IMR-90 (cell line): ENCODE data around the gene AKNA. TPM values are rescaled to one million over a fixed set of nuclear protein-coding genes. Genes with fewer than 3 reads are reported as not detected.

Experiments used
- ATAC-seq: fragments of 200-7000 bp; cut with Tn5 transposase; 2 replicates; pipeline ENCODE4 v1.9.1; 2020; ENCODE audit warnings: low read depth, mild to moderate bottlenecking, moderate library complexity
- BruUV-seq: library from RNA; stranded (reverse); fragments of 400-500 nt; replicated peaks from 2 replicates; lab custom pipeline; 2021; lab: Mats Ljungman, UMichigan
- CTCF ChIA-PET: fragments of 300-600 bp; formaldehyde crosslinking; extraction: SDS; loops from one replicate; lab custom pipeline; 2021; ENCODE audit warnings: antibody characterized with exemption; lab: Yijun Ruan, JAX
- POLR2A ChIA-PET: fragments of 300-600 bp; sonication (Branson Sonifier 250); formaldehyde crosslinking; loops from one replicate; lab custom pipeline; 2022; ENCODE audit warnings: antibody characterized with exemption; ENCODE audit not compliant: unreplicated experiment; lab: Charles Lee
- DNase-seq: peaks from one replicate; pipeline ENCODE4 v3.0.0; 2013
- H2AFZ ChIP-seq: replicated peaks from 2 replicates; pipeline ENCODE3; 2013; ENCODE audit warnings: low read length, mild to moderate bottlenecking; ENCODE audit not compliant: poor library complexity
- H2AK5ac ChIP-seq: 2 replicates; pipeline ENCODE4 v1.6.1; 2013; ENCODE audit warnings: low read depth, low read length, inconsistent platforms
- H2AK9ac ChIP-seq: replicated peaks from 2 replicates; pipeline ENCODE3; 2013; ENCODE audit warnings: mild to moderate bottlenecking, low read depth, low read length, moderate library complexity; ENCODE audit not compliant: poor library complexity
- H2BK120ac ChIP-seq: 2 replicates; pipeline ENCODE4 v1.6.1; 2013; ENCODE audit warnings: low read depth, low read length, inconsistent platforms
- H2BK15ac ChIP-seq: 3 replicates; pipeline ENCODE4 v1.6.1; 2013; ENCODE audit warnings: low read depth, low read length, inconsistent platforms
- H2BK20ac ChIP-seq: 2 replicates; pipeline ENCODE4 v1.6.1; 2013; ENCODE audit warnings: low read depth, mild to moderate bottlenecking, inconsistent platforms, low read length, moderate library complexity
- H2BK5ac ChIP-seq: 2 replicates; pipeline ENCODE4 v1.6.1; 2013; ENCODE audit warnings: mild to moderate bottlenecking, low read depth, low read length, inconsistent platforms; ENCODE audit not compliant: poor library complexity, severe bottlenecking
- H3K14ac ChIP-seq: replicated peaks from 2 replicates; pipeline ENCODE4 v1.6.1; 2013; ENCODE audit warnings: low read depth, low read length, inconsistent platforms
- H3K18ac ChIP-seq: 2 replicates; pipeline ENCODE4 v1.6.1; 2013; ENCODE audit warnings: low read depth, low read length, control low read depth
- H3K23ac ChIP-seq: 2 replicates; pipeline ENCODE4 v1.6.1; 2013; ENCODE audit warnings: low read depth, low read length, inconsistent platforms
- H3K27ac ChIP-seq: 2 replicates; pipeline ENCODE4 v1.5.1; 2013; ENCODE audit warnings: mild to moderate bottlenecking, control low read depth, low read length; ENCODE audit not compliant: insufficient read depth
- H3K27me3 ChIP-seq: 2 replicates; pipeline ENCODE4 v1.6.1; 2013; ENCODE audit warnings: low read length; ENCODE audit not compliant: control insufficient read depth, insufficient read depth
- H3K36me3 ChIP-seq: 2 replicates; pipeline ENCODE4 v1.6.1; 2013; ENCODE audit warnings: low read length, mixed read lengths; ENCODE audit not compliant: control insufficient read depth, insufficient read depth
- H3K4ac ChIP-seq: 2 replicates; pipeline ENCODE4 v1.6.1; 2013; ENCODE audit warnings: low read depth, low read length, inconsistent platforms
- H3K4me1 ChIP-seq: 2 replicates; pipeline ENCODE4 v1.6.1; 2013; ENCODE audit warnings: low read length, mixed read lengths; ENCODE audit not compliant: control insufficient read depth, insufficient read depth
- H3K4me2 ChIP-seq: 2 replicates; pipeline ENCODE4 v1.6.1; 2013; ENCODE audit warnings: low read depth, mild to moderate bottlenecking, control low read depth, low read length, moderate library complexity
- H3K4me3 ChIP-seq: 2 replicates; pipeline ENCODE4 v1.5.1; 2013; ENCODE audit warnings: low read depth, mild to moderate bottlenecking, control low read depth, low read length, moderate library complexity; ENCODE audit not compliant: insufficient read depth
- H3K56ac ChIP-seq: 2 replicates; pipeline ENCODE4 v1.6.1; 2013; ENCODE audit warnings: low read length, inconsistent platforms; ENCODE audit not compliant: insufficient read depth; ENCODE audit errors: extremely low read depth
- H3K79me1 ChIP-seq, 2 experiments: 2 replicates each; pipeline ENCODE4 v1.6.1; 2013; ENCODE audit warnings: low read length in 2 of 2, inconsistent platforms in 1 of 2, low read depth in 1 of 2
- H3K9ac ChIP-seq: 2 replicates; pipeline ENCODE4 v1.6.1; 2013; ENCODE audit warnings: low read depth, low read length, control low read depth
- H3K9me1 ChIP-seq: 2 replicates; pipeline ENCODE4 v1.6.1; 2013; ENCODE audit warnings: low read length, inconsistent platforms; ENCODE audit not compliant: insufficient read depth
- H3K9me3 ChIP-seq: 2 replicates; pipeline ENCODE4 v1.6.1; 2013; ENCODE audit warnings: low read length; ENCODE audit not compliant: control insufficient read depth, insufficient read depth
- H4K20me1 ChIP-seq: 2 replicates; pipeline ENCODE4 v1.6.1; 2013; ENCODE audit warnings: low read length, inconsistent platforms; ENCODE audit not compliant: insufficient read depth
- H4K5ac ChIP-seq: 2 replicates; pipeline ENCODE4 v1.6.1; 2013; ENCODE audit warnings: mild to moderate bottlenecking, low read depth, low read length, control low read depth
- H4K8ac ChIP-seq, 2 experiments: 2 replicates each; pipeline ENCODE4 v1.6.1; 2013; ENCODE audit warnings: low read depth in 2 of 2, low read length in 2 of 2, control low read depth in 1 of 2, inconsistent platforms in 1 of 2
- H4K91ac ChIP-seq: 2 replicates; pipeline ENCODE4 v1.6.1; 2013; ENCODE audit warnings: low read depth, low read length, inconsistent platforms; ENCODE audit not compliant: insufficient read depth
- BHLHE40 ChIP-seq: fragments of 150-350 bp; IDR thresholded peaks from 2 replicates; pipeline ENCODE4 v1.6.1; 2016; ENCODE audit warnings: mild to moderate bottlenecking, low read depth, low read length
- CEBPB ChIP-seq: IDR thresholded peaks from 2 replicates; pipeline ENCODE4 v1.6.1; 2012; ENCODE audit warnings: low read depth, low read length, improper control_type of control experiment
- CHD1 ChIP-seq: IDR thresholded peaks from 2 replicates; pipeline ENCODE4 v1.6.1; 2012; ENCODE audit warnings: low read depth, low read length, improper control_type of control experiment
- FOS ChIP-seq: fragments of 150-350 bp; IDR thresholded peaks from 2 replicates; pipeline ENCODE4 v1.6.1; 2016; ENCODE audit warnings: low read depth, low read length
- MAFK ChIP-seq: IDR thresholded peaks from 2 replicates; pipeline ENCODE4 v1.6.1; 2012; ENCODE audit warnings: low read depth, low read length, improper control_type of control experiment
- MAZ ChIP-seq: IDR thresholded peaks from 2 replicates; pipeline ENCODE4 v1.6.1; 2012; ENCODE audit warnings: low read depth, mild to moderate bottlenecking, low read length, improper control_type of control experiment, moderate library complexity, borderline replicate concordance
- MXI1 ChIP-seq: IDR thresholded peaks from 2 replicates; pipeline ENCODE4 v1.6.1; 2012; ENCODE audit warnings: low read depth, mild to moderate bottlenecking, low read length, moderate library complexity, borderline replicate concordance
- NFE2L2 ChIP-seq: fragments of 150-350 bp; IDR thresholded peaks from 2 replicates; pipeline ENCODE4 v1.6.1; 2016; ENCODE audit warnings: low read depth, mild to moderate bottlenecking, low read length
- POLR2A ChIP-seq: IDR thresholded peaks from 2 replicates; pipeline ENCODE4 v1.6.1; 2012; ENCODE audit warnings: mild to moderate bottlenecking, low read depth, low read length
- RAD21 ChIP-seq: IDR thresholded peaks from 2 replicates; pipeline ENCODE4 v1.6.1; 2012; ENCODE audit warnings: low read length, improper control_type of control experiment
- RCOR1 ChIP-seq: IDR thresholded peaks from 2 replicates; pipeline ENCODE4 v1.6.1; 2012; ENCODE audit warnings: mild to moderate bottlenecking, low read length, improper control_type of control experiment; ENCODE audit not compliant: insufficient replicate concordance
- RFX5 ChIP-seq: IDR thresholded peaks from 2 replicates; pipeline ENCODE4 v1.8.0; 2012; ENCODE audit warnings: low read depth, mild to moderate bottlenecking, low read length, moderate library complexity
- SMC3 ChIP-seq: fragments of 150-350 bp; IDR thresholded peaks from 2 replicates; pipeline ENCODE4 v1.6.1; 2016; ENCODE audit warnings: low read depth, mild to moderate bottlenecking, antibody characterized with exemption, low read length, moderate library complexity
- USF2 ChIP-seq: fragments of 150-350 bp; IDR thresholded peaks from 2 replicates; pipeline ENCODE4 v1.6.1; 2017; ENCODE audit warnings: mild to moderate bottlenecking, antibody characterized with exemption, low read length, low read depth
- WGBS, 2 experiments: methylation state at CpG; one replicate each; pipeline versions ENCODE4 v1.1.5 to v1.1.7; 2013; ENCODE audit warnings: missing lambda C conversion rate in 2 of 2; ENCODE audit not compliant: insufficient read length in 1 of 2; ENCODE audit errors: extremely low coverage in 2 of 2; 5-methylcytosine and 5-hydroxymethylcytosine counted together
- dilution Hi-C: fragments of 300-500 bp; cut with HindIII; formaldehyde crosslinking; loops from one replicate; pipeline ENCODE4 v1.14.3; 2018; ENCODE audit warnings: low sequenced_read_pairs; ENCODE audit not compliant: unreplicated experiment
- in situ Hi-C: fragments of 300-500 bp; cut with MboI; formaldehyde crosslinking; loops from 3 replicates; pipeline ENCODE4 v1.14.3; 2019; ENCODE audit warnings: low sequenced_read_pairs, inconsistent platforms, mixed read lengths
- intact Hi-C: fragments of 100-400 bp; cut with micrococcal nuclease; formaldehyde crosslinking; loops from 2 replicates; pipeline ENCODE4 v1.10.0; 2022
- polyA plus RNA-seq, 3 experiments: library from polyadenylated mRNA; depleted of rRNA; stranded (reverse); fragments of >200 nt; gene quantifications; 2 replicates each; pipeline ENCODE4 v1.2.3, GENCODE V29; 2012; ENCODE audit warnings: low replicate concordance in 1 of 3
- total RNA-seq: library from RNA; depleted of rRNA; stranded (reverse); fragments of >200 nt; gene quantifications from 2 replicates; pipeline ENCODE4 v1.2.3, GENCODE V29; 2012
- TF ChIP-seq, protein P1 (sequence below): conservative IDR thresholded peaks from 2 replicates; pipeline ENCODE4 v1.5.1; 2012; ENCODE audit warnings: mild to moderate bottlenecking, low read depth, low read length, improper control_type of control experiment
- TF ChIP-seq, protein P2 (sequence below): fragments of 150-350 bp; IDR thresholded peaks from 2 replicates; pipeline ENCODE4 v1.6.1; 2016; ENCODE audit warnings: low read depth, mild to moderate bottlenecking, low read length, moderate library complexity, borderline replicate concordance

The AKNA gene
- total and polyA plus RNA-seq, 2 of the 4 experiments (the other 2 are of a cell fraction), result 2.7 to 7.3 TPM

DNA sequence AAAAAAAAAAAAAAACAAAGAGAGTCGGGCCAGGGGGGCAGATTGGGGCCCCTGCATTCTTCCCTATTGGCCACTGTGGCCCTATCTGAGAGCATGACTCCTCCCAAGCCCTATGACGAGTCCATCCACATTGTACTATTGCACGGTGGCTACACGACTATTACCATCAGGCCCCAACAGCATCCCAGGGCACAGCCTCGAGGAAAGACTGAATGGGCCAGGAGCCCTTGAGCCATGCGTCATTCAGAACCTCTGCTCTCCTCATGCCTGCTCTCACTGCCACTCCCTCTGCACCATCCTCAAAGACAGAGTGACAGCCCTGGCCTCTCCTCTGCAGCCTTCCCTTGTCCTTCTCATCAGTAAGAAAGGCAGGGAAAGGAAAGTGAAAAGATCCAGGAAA lies 85.1 kb downstream of the AKNA start:
- intact Hi-C loops (no loop called here), dilution Hi-C loops (no loop called here), in situ Hi-C loops (no loop called here)
- H3K56ac ChIP-seq, result no peak overlapping the region
- H3K4me2 ChIP-seq, result no peak overlapping the region
- no peak overlapping the region for H2BK120ac ChIP-seq
- no peak overlapping the region for H3K14ac ChIP-seq
- H2BK15ac ChIP-seq, result no peak overlapping the region
- no peak overlapping the region for H2BK20ac ChIP-seq
- H4K20me1 ChIP-seq, result no peaks in the 10 kb centered on the region
- H3K27ac ChIP-seq, result no peak overlapping the region
- no peak overlapping the region for H3K4ac ChIP-seq
- peaks cover 3% of the 10 kb centered on the region; the same call in 1 of the 2 replicates for H3K4me1 ChIP-seq
- H3K9me1 ChIP-seq, result no peaks in the 10 kb centered on the region
- ChIA-PET POLR2A (no interaction called here), CTCF (interaction anchor here (1.3 kb wide), 1 partner anchor 12 kb away, joined by 8 read pairs; no protein-coding TSS in a partner anchor)
- no peaks in the 10 kb centered on the region for H3K27me3 ChIP-seq
- no peaks in the 10 kb centered on the region for H3K79me1 ChIP-seq
- 80% methylated on average over 1 of the region's 6 CpGs; no CpG with 5 or more reads in 1 of the 2 experiments for WGBS, 2 experiments
- H3K18ac ChIP-seq, result no peak overlapping the region
- no TSS peak for BruUV-seq
- H3K9me3 ChIP-seq, result no peaks in the 10 kb centered on the region
- H4K5ac ChIP-seq, result no peak overlapping the region
- peaks cover 21% of the 10 kb centered on the region for H3K36me3 ChIP-seq
- H2AFZ ChIP-seq, result no peak overlapping the region
- H3K9ac ChIP-seq, result no peak overlapping the region
- no peak overlapping the region for H2AK5ac ChIP-seq
- H3K23ac ChIP-seq, result no peak overlapping the region
- H4K91ac ChIP-seq, result no peak overlapping the region
- no peak overlapping the region for H3K4me3 ChIP-seq
- H2AK9ac ChIP-seq, result no peak overlapping the region
- ATAC-seq (no peak), DNase-seq (no peak)
- no peak for TF ChIP-seq FOS
- TF ChIP-seq RFX5, result no peak
- TF ChIP-seq POLR2A, result no peak
- TF ChIP-seq MAZ, result no peak
- no peak for TF ChIP-seq NFE2L2
- no peak for TF ChIP-seq MAFK
- TF ChIP-seq, protein P1, sequence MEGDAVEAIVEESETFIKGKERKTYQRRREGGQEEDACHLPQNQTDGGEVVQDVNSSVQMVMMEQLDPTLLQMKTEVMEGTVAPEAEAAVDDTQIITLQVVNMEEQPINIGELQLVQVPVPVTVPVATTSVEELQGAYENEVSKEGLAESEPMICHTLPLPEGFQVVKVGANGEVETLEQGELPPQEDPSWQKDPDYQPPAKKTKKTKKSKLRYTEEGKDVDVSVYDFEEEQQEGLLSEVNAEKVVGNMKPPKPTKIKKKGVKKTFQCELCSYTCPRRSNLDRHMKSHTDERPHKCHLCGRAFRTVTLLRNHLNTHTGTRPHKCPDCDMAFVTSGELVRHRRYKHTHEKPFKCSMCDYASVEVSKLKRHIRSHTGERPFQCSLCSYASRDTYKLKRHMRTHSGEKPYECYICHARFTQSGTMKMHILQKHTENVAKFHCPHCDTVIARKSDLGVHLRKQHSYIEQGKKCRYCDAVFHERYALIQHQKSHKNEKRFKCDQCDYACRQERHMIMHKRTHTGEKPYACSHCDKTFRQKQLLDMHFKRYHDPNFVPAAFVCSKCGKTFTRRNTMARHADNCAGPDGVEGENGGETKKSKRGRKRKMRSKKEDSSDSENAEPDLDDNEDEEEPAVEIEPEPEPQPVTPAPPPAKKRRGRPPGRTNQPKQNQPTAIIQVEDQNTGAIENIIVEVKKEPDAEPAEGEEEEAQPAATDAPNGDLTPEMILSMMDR, result no peak
- TF ChIP-seq SMC3, result no peak
- no peak for TF ChIP-seq CHD1
- TF ChIP-seq RCOR1, result no peak
- no peak for TF ChIP-seq MXI1
- no peak for TF ChIP-seq RAD21
- TF ChIP-seq CEBPB, result no peak
- no peak for TF ChIP-seq BHLHE40
- TF ChIP-seq, protein P2, sequence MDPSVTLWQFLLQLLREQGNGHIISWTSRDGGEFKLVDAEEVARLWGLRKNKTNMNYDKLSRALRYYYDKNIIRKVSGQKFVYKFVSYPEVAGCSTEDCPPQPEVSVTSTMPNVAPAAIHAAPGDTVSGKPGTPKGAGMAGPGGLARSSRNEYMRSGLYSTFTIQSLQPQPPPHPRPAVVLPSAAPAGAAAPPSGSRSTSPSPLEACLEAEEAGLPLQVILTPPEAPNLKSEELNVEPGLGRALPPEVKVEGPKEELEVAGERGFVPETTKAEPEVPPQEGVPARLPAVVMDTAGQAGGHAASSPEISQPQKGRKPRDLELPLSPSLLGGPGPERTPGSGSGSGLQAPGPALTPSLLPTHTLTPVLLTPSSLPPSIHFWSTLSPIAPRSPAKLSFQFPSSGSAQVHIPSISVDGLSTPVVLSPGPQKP, result no peak
- TF ChIP-seq USF2, result no peak
- H2BK5ac ChIP-seq, result no peak overlapping the region
- H4K8ac ChIP-seq, result no peak overlapping the region
